GM12878 (cell line): ENCODE results near the gene RNU1-2. TPM values are rescaled to one million over a fixed set of nuclear protein-coding genes. Genes with fewer than 3 reads are reported as not detected.

Experiments used
- BCL11A ChIP-seq: IDR thresholded peaks from 2 replicates; pipeline ENCODE4 v1.6.1; 2011; ENCODE audit warnings: low read depth, low read length
- BRCA1 ChIP-seq: IDR thresholded peaks from 2 replicates; pipeline ENCODE4 v1.6.1; 2011; ENCODE audit warnings: low read depth, low read length, improper control_type of control experiment
- CREM ChIP-seq: IDR thresholded peaks from 2 replicates; pipeline ENCODE4 v1.6.1; 2014; ENCODE audit warnings: antibody characterized with exemption, low read depth
- FOXM1 ChIP-seq: IDR thresholded peaks from 2 replicates; pipeline ENCODE4 v1.6.1; 2012; ENCODE audit warnings: low read depth, mild to moderate bottlenecking, inconsistent platforms, low read length, moderate library complexity
- MEF2A ChIP-seq: IDR thresholded peaks from 2 replicates; pipeline ENCODE4 v1.6.1; 2011; ENCODE audit warnings: low read depth, mild to moderate bottlenecking, low read length, moderate library complexity; ENCODE audit not compliant: insufficient read depth
- RELB ChIP-seq: fragments of 450-650 bp; IDR thresholded peaks from 2 replicates; pipeline ENCODE4 v1.6.1; 2017; ENCODE audit warnings: low read depth, mild to moderate bottlenecking, moderate library complexity
- SIX5 ChIP-seq: IDR thresholded peaks from 2 replicates; pipeline ENCODE4 v1.6.1; 2011; ENCODE audit warnings: mild to moderate bottlenecking, low read depth, low read length, moderate library complexity; ENCODE audit not compliant: severe bottlenecking
- TAF1 ChIP-seq: IDR thresholded peaks from 2 replicates; pipeline ENCODE4 v1.6.1; 2011; ENCODE audit warnings: mild to moderate bottlenecking, low read depth, low read length, borderline replicate concordance
- USF2 ChIP-seq: IDR thresholded peaks from 2 replicates; pipeline ENCODE4 v1.6.1; 2011; ENCODE audit warnings: low read depth, low read length, improper control_type of control experiment, borderline replicate concordance
- ZNF207 ChIP-seq: fragments of 450-650 bp; IDR thresholded peaks from 2 replicates; pipeline ENCODE4 v1.6.1; 2014; ENCODE audit warnings: antibody characterized with exemption, mild to moderate bottlenecking, borderline replicate concordance
- polyA plus RNA-seq, 11 experiments: library from polyadenylated mRNA; depleted of rRNA in 4 of 11; unstranded in 6 of 11; stranded (reverse) in 5 of 11; fragments of >200 nt; fragmentation: Nextera tagmentation in 4 of 11; fragmentation: Illumina TruSeq in 1 of 11; extraction: Ambion mirVana in 4 of 11; extraction: Trizol in 1 of 11; gene quantifications; 1 replicate in 1 of 11; 2 replicates in 10 of 11; pipeline versions ENCODE4 v1.2.1 to v1.2.3, GENCODE V29; 2011 to 2016; ENCODE audit warnings: inconsistent platforms in 2 of 11, missing spikeins in 2 of 11, low read depth in 1 of 11
- total RNA-seq, 4 experiments: library from RNA; depleted of rRNA in 3 of 4; stranded (reverse); fragments of >200 nt in 3 of 4; fragmentation: Illumina TruSeq in 1 of 4; extraction: Trizol in 1 of 4; gene quantifications; 2 replicates each; pipeline versions ENCODE4 v1.2.1 to v1.2.3, GENCODE V29; 2013 to 2021
- TF ChIP-seq, protein P1 (sequence below): fragments of 150-350 bp; IDR thresholded peaks from 2 replicates; pipeline ENCODE4 v1.6.1; 2014; ENCODE audit warnings: mild to moderate bottlenecking, low read depth, low read length

RNU1-2 gene
- total and polyA plus RNA-seq, 10 of the 15 experiments (the other 5 are each of a cell fraction or from before 2014, with no cell fraction given): under 0.01 to 20,946 (median 4.7) TPM; not detected in 2

GRCh38 chr1:16904560-16905109 lies 8.9 kb downstream of the RNU1-2 start (continued):
- no peak for TF ChIP-seq USF2
- peak; percentile 89 for TF ChIP-seq CREM
- no peak for TF ChIP-seq RELB
- TF ChIP-seq, protein P1, sequence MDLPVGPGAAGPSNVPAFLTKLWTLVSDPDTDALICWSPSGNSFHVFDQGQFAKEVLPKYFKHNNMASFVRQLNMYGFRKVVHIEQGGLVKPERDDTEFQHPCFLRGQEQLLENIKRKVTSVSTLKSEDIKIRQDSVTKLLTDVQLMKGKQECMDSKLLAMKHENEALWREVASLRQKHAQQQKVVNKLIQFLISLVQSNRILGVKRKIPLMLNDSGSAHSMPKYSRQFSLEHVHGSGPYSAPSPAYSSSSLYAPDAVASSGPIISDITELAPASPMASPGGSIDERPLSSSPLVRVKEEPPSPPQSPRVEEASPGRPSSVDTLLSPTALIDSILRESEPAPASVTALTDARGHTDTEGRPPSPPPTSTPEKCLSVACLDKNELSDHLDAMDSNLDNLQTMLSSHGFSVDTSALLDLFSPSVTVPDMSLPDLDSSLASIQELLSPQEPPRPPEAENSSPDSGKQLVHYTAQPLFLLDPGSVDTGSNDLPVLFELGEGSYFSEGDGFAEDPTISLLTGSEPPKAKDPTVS: no peak
- TF ChIP-seq TAF1: peak; percentile 45; the same call in 1 of the 2 replicates
- TF ChIP-seq BCL11A: no peak
- no peak for TF ChIP-seq MEF2A
- no peak for TF ChIP-seq FOXM1
- TF ChIP-seq ZNF207: peak; percentile 95; the same call in 1 of the 2 replicates
- no peak for TF ChIP-seq SIX5
- TF ChIP-seq BRCA1: no peak
